Panc1 (cell line): ENCODE results near the gene APRT. TPM values are rescaled to one million over a fixed set of nuclear protein-coding genes. Genes with fewer than 3 reads are reported as not detected.

Experiments
- ATAC-seq: fragments of 200-7000 bp; cut with Tn5 transposase; 2 replicates; pipeline ENCODE4 v1.9.1; 2020; ENCODE audit warnings: mild to moderate bottlenecking, moderate library complexity
- BruUV-seq: library from RNA; stranded (reverse); fragments of 400-500 nt; replicated peaks from 2 replicates; lab custom pipeline; 2021; lab: Mats Ljungman, UMichigan
- CTCF ChIA-PET: fragments of 300-600 bp; sonication (Branson Sonifier 250); formaldehyde crosslinking; loops from one replicate; lab custom pipeline; 2022; ENCODE audit warnings: antibody characterized with exemption; lab: Charles Lee
- POLR2A ChIA-PET: fragments of 300-600 bp; sonication (Branson Sonifier 250); formaldehyde crosslinking; loops from one replicate; lab custom pipeline; 2022; ENCODE audit warnings: antibody characterized with exemption; lab: Charles Lee
- DNase-seq: peaks from one replicate; pipeline ENCODE4 v3.0.0-alpha.2; 2010; ENCODE audit warnings: low read depth, low spot score
- H3K27ac ChIP-seq: 2 replicates; pipeline ENCODE4 v1.5.1; 2011; ENCODE audit warnings: mild to moderate bottlenecking, low read length, inconsistent platforms
- H3K27me3 ChIP-seq: fragments of 200-500 bp; sonication (Bioruptor generic); 2 replicates; pipeline ENCODE4 v1.6.0; 2014; ENCODE audit warnings: low read length, inconsistent platforms; ENCODE audit not compliant: control insufficient read depth, insufficient read depth
- H3K36me3 ChIP-seq: fragments of 200-500 bp; sonication (Bioruptor generic); 2 replicates; pipeline ENCODE4 v1.5.1; 2014; ENCODE audit warnings: inconsistent platforms, mild to moderate bottlenecking, low read length, moderate library complexity; ENCODE audit not compliant: control insufficient read depth, insufficient read depth
- H3K4me1 ChIP-seq: 2 replicates; pipeline ENCODE4 v1.5.1; 2011; ENCODE audit warnings: inconsistent platforms, mild to moderate bottlenecking, low read length, moderate library complexity; ENCODE audit not compliant: control insufficient read depth, insufficient read depth
- H3K4me3 ChIP-seq, 2 experiments: 2 replicates each; pipeline ENCODE4 v1.5.1; 2011 to 2012; ENCODE audit warnings: low read depth in 2 of 2, low read length in 2 of 2, mild to moderate bottlenecking in 2 of 2, inconsistent platforms in 1 of 2, moderate library complexity in 1 of 2
- H3K9me3 ChIP-seq: fragments of 200-500 bp; sonication (Bioruptor generic); 2 replicates; pipeline ENCODE4 v1.5.1; 2014; ENCODE audit warnings: low read depth, mild to moderate bottlenecking, inconsistent platforms, low read length, moderate library complexity; ENCODE audit not compliant: control insufficient read depth, insufficient read depth
- POLR2AphosphoS5 ChIP-seq: IDR thresholded peaks from 2 replicates; pipeline ENCODE4 v1.6.1; 2012; ENCODE audit warnings: mild to moderate bottlenecking, low read depth, low read length, moderate library complexity
- SIN3A ChIP-seq: IDR thresholded peaks from 2 replicates; pipeline ENCODE4 v1.6.1; 2012; ENCODE audit warnings: low read depth, mild to moderate bottlenecking, low read length, moderate library complexity, borderline replicate concordance; ENCODE audit not compliant: insufficient read depth
- TCF7L2 ChIP-seq: IDR thresholded peaks from 2 replicates; pipeline ENCODE4 v1.6.1; 2011; ENCODE audit warnings: mild to moderate bottlenecking, low read depth, low read length, inconsistent platforms
- in situ Hi-C: cut with HindIII; loops from 2 replicates; pipeline ENCODE4 v1.10.0; 2016; ENCODE audit warnings: low sequenced_read_pairs, low pct_unique_long_range_greater_than_20kb
- intact Hi-C: fragments of 100-400 bp; cut with micrococcal nuclease; formaldehyde crosslinking; loops from one replicate; pipeline ENCODE4 v1.10.0; 2022; ENCODE audit not compliant: unreplicated experiment
- total RNA-seq: library from RNA; stranded (reverse); gene quantifications from one replicate; pipeline ENCODE4 v1.2.1, GENCODE V29; 2021; ENCODE audit not compliant: unreplicated experiment
- TF ChIP-seq, protein P1 (sequence below), 2 experiments: IDR thresholded peaks; 2 replicates each; pipeline ENCODE4 v1.6.1; 2011 to 2012; ENCODE audit warnings: low read depth in 2 of 2, control low read depth in 1 of 2, low read length in 1 of 2, mild to moderate bottlenecking in 1 of 2, moderate library complexity in 1 of 2; ENCODE audit not compliant: insufficient read depth in 1 of 2
- TF ChIP-seq, protein P2 (sequence below): fragments of 450-650 bp; IDR thresholded peaks from 2 replicates; pipeline ENCODE4 v1.5.1; 2017; ENCODE audit warnings: mild to moderate bottlenecking

Gene APRT
- total RNA-seq, 1 experiment from 2014 or later, result 231 TPM

DNA sequence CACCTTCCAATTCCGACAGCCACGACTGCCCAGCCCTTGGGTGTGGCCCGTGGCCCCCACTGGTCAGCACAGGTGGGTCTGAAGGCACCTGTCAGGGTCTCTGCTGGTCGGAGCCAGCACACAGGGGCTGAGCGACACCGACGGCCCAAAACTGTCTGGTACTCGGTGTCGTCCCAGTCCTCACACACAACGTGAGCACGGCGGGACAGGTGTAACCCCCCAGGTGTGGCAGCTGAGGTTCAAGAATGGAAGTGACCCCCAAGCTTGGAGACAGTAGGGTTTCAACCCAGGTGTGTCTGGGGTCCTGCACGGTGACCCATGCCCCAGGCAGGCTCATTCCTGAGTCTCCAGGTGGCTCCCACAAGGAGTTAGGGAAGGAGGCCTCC is 44.0 kb upstream of the APRT start:
- in situ Hi-C loops (no loop called here), intact Hi-C loops (no loop called here)
- peak overlapping the region; percentile 60 to 63 for H3K4me3 ChIP-seq
- peak overlapping the region; percentile 78 for H3K27ac ChIP-seq
- TF ChIP-seq, protein P1, sequence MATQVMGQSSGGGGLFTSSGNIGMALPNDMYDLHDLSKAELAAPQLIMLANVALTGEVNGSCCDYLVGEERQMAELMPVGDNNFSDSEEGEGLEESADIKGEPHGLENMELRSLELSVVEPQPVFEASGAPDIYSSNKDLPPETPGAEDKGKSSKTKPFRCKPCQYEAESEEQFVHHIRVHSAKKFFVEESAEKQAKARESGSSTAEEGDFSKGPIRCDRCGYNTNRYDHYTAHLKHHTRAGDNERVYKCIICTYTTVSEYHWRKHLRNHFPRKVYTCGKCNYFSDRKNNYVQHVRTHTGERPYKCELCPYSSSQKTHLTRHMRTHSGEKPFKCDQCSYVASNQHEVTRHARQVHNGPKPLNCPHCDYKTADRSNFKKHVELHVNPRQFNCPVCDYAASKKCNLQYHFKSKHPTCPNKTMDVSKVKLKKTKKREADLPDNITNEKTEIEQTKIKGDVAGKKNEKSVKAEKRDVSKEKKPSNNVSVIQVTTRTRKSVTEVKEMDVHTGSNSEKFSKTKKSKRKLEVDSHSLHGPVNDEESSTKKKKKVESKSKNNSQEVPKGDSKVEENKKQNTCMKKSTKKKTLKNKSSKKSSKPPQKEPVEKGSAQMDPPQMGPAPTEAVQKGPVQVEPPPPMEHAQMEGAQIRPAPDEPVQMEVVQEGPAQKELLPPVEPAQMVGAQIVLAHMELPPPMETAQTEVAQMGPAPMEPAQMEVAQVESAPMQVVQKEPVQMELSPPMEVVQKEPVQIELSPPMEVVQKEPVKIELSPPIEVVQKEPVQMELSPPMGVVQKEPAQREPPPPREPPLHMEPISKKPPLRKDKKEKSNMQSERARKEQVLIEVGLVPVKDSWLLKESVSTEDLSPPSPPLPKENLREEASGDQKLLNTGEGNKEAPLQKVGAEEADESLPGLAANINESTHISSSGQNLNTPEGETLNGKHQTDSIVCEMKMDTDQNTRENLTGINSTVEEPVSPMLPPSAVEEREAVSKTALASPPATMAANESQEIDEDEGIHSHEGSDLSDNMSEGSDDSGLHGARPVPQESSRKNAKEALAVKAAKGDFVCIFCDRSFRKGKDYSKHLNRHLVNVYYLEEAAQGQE (IDR thresholded peaks at IDR 0.05; ENCODE audit: insufficient read depth in 1 of 2, low read depth in 2 of 2, low read length in 1 of 2), result no peak
- no peak for TF ChIP-seq SIN3A
- TF ChIP-seq POLR2AphosphoS5, result no peak
- TF ChIP-seq TCF7L2, result no peak
- TF ChIP-seq, protein P2, sequence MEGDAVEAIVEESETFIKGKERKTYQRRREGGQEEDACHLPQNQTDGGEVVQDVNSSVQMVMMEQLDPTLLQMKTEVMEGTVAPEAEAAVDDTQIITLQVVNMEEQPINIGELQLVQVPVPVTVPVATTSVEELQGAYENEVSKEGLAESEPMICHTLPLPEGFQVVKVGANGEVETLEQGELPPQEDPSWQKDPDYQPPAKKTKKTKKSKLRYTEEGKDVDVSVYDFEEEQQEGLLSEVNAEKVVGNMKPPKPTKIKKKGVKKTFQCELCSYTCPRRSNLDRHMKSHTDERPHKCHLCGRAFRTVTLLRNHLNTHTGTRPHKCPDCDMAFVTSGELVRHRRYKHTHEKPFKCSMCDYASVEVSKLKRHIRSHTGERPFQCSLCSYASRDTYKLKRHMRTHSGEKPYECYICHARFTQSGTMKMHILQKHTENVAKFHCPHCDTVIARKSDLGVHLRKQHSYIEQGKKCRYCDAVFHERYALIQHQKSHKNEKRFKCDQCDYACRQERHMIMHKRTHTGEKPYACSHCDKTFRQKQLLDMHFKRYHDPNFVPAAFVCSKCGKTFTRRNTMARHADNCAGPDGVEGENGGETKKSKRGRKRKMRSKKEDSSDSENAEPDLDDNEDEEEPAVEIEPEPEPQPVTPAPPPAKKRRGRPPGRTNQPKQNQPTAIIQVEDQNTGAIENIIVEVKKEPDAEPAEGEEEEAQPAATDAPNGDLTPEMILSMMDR, result no peak
- peaks cover 6% of the 10 kb centered on the region; the same call in 1 of the 2 replicates for H3K36me3 ChIP-seq
- CTCF ChIA-PET, result no interaction called here
- H3K9me3 ChIP-seq, result no peaks in the 10 kb centered on the region
- peaks cover 9% of the 10 kb centered on the region; the same call in 1 of the 2 replicates for H3K4me1 ChIP-seq
- ATAC-seq (no peak), DNase-seq (no peak)
- no peaks in the 10 kb centered on the region for H3K27me3 ChIP-seq
- POLR2A ChIA-PET, result no interaction called here
- no TSS peak for BruUV-seq

DNA sequence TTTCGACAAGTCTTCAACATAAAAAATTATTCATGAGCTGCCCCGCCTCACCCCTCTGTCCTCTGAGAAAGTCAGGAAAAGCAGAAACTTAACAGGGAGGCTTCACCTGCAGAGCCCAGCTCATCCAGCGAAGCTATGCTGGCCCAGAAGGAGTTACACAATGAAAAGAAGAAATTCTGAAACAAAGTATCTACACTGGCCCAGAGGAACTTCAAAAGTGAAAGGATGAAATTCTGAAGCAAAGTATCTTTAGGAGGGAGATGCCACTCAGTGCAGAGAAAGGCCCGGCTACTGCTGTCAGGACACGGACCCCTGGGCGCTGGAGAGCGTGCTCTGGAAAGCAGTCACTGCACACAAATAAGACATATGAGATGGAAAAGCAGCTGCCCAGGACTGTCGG is 43.4 kb upstream of the APRT start:
- CTCF ChIA-PET, result no interaction called here
- Histone ChIP-seq H3K9me3 (no peaks in the 10 kb centered on the region), H3K27ac (no peak overlapping the region; the same call in 1 of the 2 replicates), H3K4me1 (peaks cover 9% of the 10 kb centered on the region; the same call in 1 of the 2 replicates), H3K4me3 (no peak overlapping the region; a peak in 1 of 4 replicates), H3K36me3 (peaks cover 6% of the 10 kb centered on the region; the same call in 1 of the 2 replicates), H3K27me3 (no peaks in the 10 kb centered on the region)
- in situ Hi-C loops, result no loop called here
- no peak for DNase-seq
- POLR2A ChIA-PET, result no interaction called here
- TF ChIP-seq, protein P2, result no peak
- TF ChIP-seq, protein P1 (IDR thresholded peaks at IDR 0.05; ENCODE audit: insufficient read depth in 1 of 2, low read depth in 2 of 2, low read length in 1 of 2), result no peak
- TF ChIP-seq SIN3A (no peak), TCF7L2 (no peak), POLR2AphosphoS5 (no peak)
- intact Hi-C loops, result no loop called here
- ATAC-seq, result no peak
- BruUV-seq, result TSS peak; percentile 77
